ENCODE data around the gene FRMD7. TPM values are rescaled to one million over a fixed set of nuclear protein-coding genes. Genes with fewer than 3 reads are reported as not detected.
"Not testable (repeated sequence)": the region's sequence is repeated elsewhere in the genome, so short reads cannot be mapped to it uniquely, and the experiment has no call there.

FRMD7 gene
- total RNA-seq, 2 donors from 2014 or later, result not detected

- 27% methylated on average over 2 of the region's 2 CpGs for WGBS
- TF ChIP-seq POLR2AphosphoS5 (IDR thresholded peaks at IDR 0.05) (peak; percentile 53), POLR2A (IDR thresholded peaks at IDR 0.05) (no peak), CTCF (IDR thresholded peaks at IDR 0.05) (no peak)
- intact Hi-C loops (cut with DNase I), result loop anchor here (5.0 kb wide), 1 partner anchor 38 kb away; the partner anchor contains the start of gene STK26
- no peak for DNase-seq (ENCODE audit: low spot score)
- H3K27me3 ChIP-seq (replicated peaks; ENCODE audit: insufficient read depth), result no peaks in the 10 kb centered on the region
- H3K4me3 ChIP-seq, result no peak overlapping the region
- no peaks in the 10 kb centered on the region for H3K36me3 ChIP-seq
- H3K4me1 ChIP-seq (replicated peaks), result no peaks in the 10 kb centered on the region
- no peak overlapping the region for H3K27ac ChIP-seq
- no peaks in the 10 kb centered on the region for H3K9me3 ChIP-seq
Observed at GRCh38 chrX:132059973-132060540, 67.8 kb downstream of the FRMD7 start.

DNA sequence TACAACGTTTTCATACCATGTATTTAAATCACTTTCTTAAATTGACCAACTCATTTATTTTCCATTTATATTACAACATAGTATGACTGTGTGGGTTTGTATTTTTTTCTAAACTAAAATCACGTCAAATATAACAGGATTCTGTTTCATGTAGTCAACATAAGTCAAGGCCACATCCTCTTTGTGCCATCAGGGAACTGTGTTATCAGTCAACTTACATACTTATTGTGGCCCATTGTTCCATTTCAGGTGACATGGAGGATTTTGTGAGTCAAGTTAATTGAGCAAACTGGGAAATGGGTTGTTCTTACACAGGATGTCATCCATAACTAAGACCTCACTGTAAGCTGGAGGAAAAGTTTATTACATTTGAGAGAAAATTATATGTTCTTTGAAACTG lies 68.8 kb downstream of the FRMD7 start:
- H3K4me1 ChIP-seq (replicated peaks), result no peaks in the 10 kb centered on the region
- WGBS, result 84% methylated on average over 2 of the region's 2 CpGs
- no peaks in the 10 kb centered on the region for H3K9me3 ChIP-seq
- DNase-seq (ENCODE audit: low spot score), result no peak
- no peak overlapping the region for H3K4me3 ChIP-seq
- intact Hi-C loops (cut with DNase I), result no loop called here
- no peaks in the 10 kb centered on the region for H3K27me3 ChIP-seq (replicated peaks; ENCODE audit: insufficient read depth)
- H3K36me3 ChIP-seq, result no peaks in the 10 kb centered on the region
- no peak for TF ChIP-seq CTCF (IDR thresholded peaks at IDR 0.05)
- TF ChIP-seq POLR2A (IDR thresholded peaks at IDR 0.05), result no peak
- TF ChIP-seq POLR2AphosphoS5 (IDR thresholded peaks at IDR 0.05), result no peak
- no peak overlapping the region for H3K27ac ChIP-seq

DNA sequence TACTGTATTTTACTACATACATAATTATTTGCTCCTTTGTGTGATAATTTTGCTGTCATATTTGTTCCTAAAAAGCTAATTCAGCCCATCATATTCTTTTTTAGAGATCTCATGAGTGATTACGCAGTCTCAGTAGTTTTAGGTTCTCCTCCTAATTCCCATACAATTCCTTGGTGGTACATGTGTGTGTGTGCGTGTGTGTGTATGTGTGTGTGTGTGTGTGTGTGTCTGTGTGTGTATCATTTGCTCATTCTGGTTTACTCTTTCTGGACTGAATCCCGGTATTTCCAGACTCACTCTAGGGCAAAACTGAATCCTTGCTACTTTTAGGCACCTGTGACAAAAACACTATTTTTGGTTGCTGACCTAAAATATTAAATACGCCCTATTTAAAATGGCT lies 69.8 kb downstream of the FRMD7 start:
- Histone ChIP-seq H3K27me3 (replicated peaks; ENCODE audit: insufficient read depth) (no peaks in the 10 kb centered on the region), H3K4me3 (no peak overlapping the region), H3K27ac (no peak overlapping the region), H3K4me1 (replicated peaks) (no peaks in the 10 kb centered on the region), H3K9me3 (no peaks in the 10 kb centered on the region), H3K36me3 (no peaks in the 10 kb centered on the region)
- DNase-seq (ENCODE audit: low spot score), result no peak
- intact Hi-C loops (cut with DNase I), result no loop called here
- TF ChIP-seq POLR2A (IDR thresholded peaks at IDR 0.05) (no peak), POLR2AphosphoS5 (IDR thresholded peaks at IDR 0.05) (no peak), CTCF (IDR thresholded peaks at IDR 0.05) (no peak)
- whole genome bisulfite sequencing, result 96% methylated on average over 4 of the region's 4 CpGs

GRCh38 chrX:132051778-132052177 lies 76.0 kb downstream of the FRMD7 start:
- H3K27ac ChIP-seq; H3K4me1 ChIP-seq (replicated peaks); H3K4me3 ChIP-seq; H3K27me3 ChIP-seq (replicated peaks; ENCODE audit: insufficient read depth); H3K9me3 ChIP-seq; intact Hi-C loops (cut with DNase I); DNase-seq (ENCODE audit: low spot score); H3K36me3 ChIP-seq: not testable (repeated sequence)

DNA sequence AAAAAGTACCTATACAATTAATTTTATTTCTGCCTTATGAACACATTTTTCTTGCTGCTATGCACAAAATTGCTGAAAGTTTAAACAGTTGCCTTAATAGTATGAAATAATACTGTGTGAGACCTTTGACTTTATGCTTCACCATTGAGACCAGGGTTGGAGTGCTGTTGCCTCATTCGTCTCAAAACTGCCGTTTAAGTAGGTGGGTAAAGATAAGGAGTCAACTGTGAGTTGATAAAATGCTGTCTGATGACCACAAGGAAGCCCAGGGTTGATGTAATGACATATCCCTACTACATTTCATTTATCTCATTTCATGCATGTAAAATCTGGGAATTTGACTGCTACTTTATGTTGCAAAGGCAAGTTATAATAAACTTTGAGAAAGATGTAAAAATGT lies 81.3 kb downstream of the FRMD7 start:
- Histone ChIP-seq H3K27ac (no peak overlapping the region), H3K36me3 (no peaks in the 10 kb centered on the region), H3K4me3 (no peak overlapping the region), H3K27me3 (replicated peaks; ENCODE audit: insufficient read depth) (no peaks in the 10 kb centered on the region), H3K4me1 (replicated peaks) (no peaks in the 10 kb centered on the region), H3K9me3 (no peaks in the 10 kb centered on the region)
- 54% methylated on average over 2 of the region's 2 CpGs for WGBS
- TF ChIP-seq POLR2AphosphoS5 (IDR thresholded peaks at IDR 0.05), result no peak
- no peak for TF ChIP-seq POLR2A (IDR thresholded peaks at IDR 0.05)
- no peak for TF ChIP-seq CTCF (IDR thresholded peaks at IDR 0.05)
- intact Hi-C loops (cut with DNase I), result no loop called here
- no peak for DNase-seq (ENCODE audit: low spot score)
